Gastroesophageal sphincter (tissue), 3 donors: ENCODE data around the gene ASB6.

Experiments used
- EP300 ChIP-seq: sonication (generic); formaldehyde crosslinking; IDR thresholded peaks from one replicate; pipeline ENCODE4 v1.6.1; 2017; ENCODE audit warnings: antibody characterized with exemption, mild to moderate bottlenecking
- POLR2AphosphoS5 ChIP-seq: sonication (generic); formaldehyde crosslinking; IDR thresholded peaks from one replicate; pipeline ENCODE4 v1.6.1; 2017; ENCODE audit warnings: antibody characterized with exemption
- TF ChIP-seq, protein P1 (sequence below), 4 experiments: fragments of 200-600 bp in 2 of 4; fragments of 450-650 bp in 2 of 4; sonication (generic) in 1 of 4; IDR thresholded peaks; one replicate each; pipeline ENCODE4 v1.5.1; 2017 to 2019; ENCODE audit warnings: antibody characterized with exemption in 4 of 4, mild to moderate bottlenecking in 2 of 4, moderate library complexity in 2 of 4

DNA sequence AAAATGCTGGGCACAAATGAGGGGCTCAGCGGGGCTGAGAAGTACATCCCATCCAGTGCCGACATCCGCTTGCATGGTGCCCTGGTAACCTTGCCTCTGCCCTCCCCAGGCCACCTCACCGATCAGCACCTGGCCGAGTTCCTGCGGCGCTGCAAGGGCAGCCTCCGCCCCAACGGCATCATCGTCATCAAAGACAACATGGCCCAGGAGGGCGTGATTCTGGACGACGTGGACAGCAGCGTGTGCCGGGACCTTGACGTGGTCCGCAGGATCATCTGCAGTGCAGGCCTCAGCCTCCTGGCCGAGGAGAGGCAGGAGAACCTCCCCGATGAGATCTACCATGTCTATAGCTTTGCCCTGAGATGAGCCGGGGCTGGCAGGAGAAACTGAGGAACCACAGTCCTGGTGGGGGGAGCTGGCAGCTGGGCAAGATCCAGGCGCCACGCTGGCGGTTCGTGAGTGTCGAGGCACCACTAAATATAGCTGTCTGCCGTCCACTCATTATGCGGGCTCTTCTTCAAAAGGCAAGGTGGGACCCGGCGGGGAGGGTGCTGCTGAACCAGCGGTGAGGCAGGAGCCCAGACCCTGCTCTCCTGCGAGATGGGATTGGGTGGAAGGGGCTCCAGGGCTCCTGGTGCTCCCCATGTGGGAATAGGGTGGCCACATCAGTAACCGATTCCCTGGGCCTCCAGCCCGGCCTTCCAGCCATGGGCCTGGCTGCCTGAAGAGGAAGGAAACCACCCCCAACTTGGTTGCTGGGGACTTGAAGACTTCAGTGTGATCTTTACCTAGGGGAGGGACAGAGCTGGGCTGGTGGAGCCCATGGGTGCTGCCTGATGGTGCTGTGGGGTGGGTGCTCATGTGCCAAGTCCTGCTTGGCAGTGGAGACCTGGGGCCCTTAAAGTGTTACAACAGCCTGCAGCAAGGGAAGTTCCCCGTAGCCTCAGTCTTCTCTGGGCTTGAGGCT is 6.6 kb downstream of the ASB6 start:
- TF ChIP-seq, protein P1, sequence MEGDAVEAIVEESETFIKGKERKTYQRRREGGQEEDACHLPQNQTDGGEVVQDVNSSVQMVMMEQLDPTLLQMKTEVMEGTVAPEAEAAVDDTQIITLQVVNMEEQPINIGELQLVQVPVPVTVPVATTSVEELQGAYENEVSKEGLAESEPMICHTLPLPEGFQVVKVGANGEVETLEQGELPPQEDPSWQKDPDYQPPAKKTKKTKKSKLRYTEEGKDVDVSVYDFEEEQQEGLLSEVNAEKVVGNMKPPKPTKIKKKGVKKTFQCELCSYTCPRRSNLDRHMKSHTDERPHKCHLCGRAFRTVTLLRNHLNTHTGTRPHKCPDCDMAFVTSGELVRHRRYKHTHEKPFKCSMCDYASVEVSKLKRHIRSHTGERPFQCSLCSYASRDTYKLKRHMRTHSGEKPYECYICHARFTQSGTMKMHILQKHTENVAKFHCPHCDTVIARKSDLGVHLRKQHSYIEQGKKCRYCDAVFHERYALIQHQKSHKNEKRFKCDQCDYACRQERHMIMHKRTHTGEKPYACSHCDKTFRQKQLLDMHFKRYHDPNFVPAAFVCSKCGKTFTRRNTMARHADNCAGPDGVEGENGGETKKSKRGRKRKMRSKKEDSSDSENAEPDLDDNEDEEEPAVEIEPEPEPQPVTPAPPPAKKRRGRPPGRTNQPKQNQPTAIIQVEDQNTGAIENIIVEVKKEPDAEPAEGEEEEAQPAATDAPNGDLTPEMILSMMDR (IDR thresholded peaks at IDR 0.05): no peak
- TF ChIP-seq POLR2AphosphoS5 (no peak), EP300 (no peak)
